GM21381 (cell line): Measurements from ENCODE around the gene DNAJC15.
"Not testable (repeated sequence)": the region's sequence is repeated elsewhere in the genome, so short reads cannot be mapped to it uniquely, and the experiment has no call there.

ENCODE experiments used
- ATAC-seq: cut with Tn5 transposase; IDR thresholded peaks from one replicate; pipeline ENCODE4 v1.9.1; 2021; ENCODE audit warnings: mild to moderate bottlenecking, moderate library complexity; ENCODE audit not compliant: unreplicated experiment

DNAJC15 gene

DNA sequence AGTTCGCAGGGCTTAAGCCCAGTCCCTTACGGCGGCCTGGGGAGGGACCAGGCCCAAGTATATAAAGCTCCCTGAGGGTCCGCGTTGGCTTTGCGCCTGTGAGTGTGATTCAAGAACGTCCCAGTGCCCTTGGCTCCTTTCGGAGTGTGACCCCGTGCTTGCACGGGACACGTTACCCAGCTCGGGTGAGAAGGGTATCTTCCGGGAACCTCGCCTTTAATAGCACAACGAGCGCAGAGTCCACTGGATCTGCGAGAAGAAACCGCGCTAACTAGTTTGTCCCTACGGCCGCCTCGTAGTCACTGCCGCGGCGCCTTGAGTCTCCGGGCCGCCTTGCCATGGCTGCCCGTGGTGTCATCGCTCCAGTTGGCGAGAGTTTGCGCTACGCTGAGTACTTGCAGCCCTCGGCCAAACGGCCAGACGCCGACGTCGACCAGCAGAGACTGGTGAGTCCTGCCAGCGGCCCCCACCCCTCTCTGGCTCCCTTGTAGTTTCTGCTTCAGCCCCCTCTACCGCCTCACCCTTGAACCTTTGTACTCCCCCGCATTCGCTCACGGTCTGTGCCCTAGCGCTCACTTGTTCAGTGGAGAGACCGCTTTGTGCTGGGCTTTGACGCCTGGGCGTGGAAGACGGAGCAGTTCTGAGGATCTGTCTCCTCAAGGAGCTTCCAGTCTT is at the start of gene DNAJC15:
Gene DNAJC15, plus strand, starts transcription at position 298 of the 675 bp plus-strand sequence. Its CDS starts 41 bp downstream, at position 339.
- peak; percentile 83 for ATAC-seq

DNA sequence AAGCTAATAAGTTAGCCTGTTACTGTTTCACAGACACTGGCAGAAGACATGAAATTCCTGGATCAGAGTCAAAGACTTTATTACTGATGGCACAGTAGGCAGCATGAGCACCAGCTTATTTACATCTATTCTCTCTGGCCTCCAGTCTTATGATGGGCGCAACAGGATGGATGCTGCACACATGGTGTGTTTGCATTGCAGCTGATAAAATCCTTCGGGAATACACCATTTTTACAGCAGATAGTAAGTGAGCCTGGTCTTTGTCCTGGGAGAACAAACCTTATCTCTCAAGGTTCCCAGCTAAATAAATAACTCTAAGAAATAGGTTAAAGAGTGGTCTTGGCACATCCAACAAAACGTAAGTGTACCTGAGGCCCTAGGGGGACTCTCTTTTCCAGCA is 47.3 kb upstream of the DNAJC15 start:
- ATAC-seq = no peak

DNA sequence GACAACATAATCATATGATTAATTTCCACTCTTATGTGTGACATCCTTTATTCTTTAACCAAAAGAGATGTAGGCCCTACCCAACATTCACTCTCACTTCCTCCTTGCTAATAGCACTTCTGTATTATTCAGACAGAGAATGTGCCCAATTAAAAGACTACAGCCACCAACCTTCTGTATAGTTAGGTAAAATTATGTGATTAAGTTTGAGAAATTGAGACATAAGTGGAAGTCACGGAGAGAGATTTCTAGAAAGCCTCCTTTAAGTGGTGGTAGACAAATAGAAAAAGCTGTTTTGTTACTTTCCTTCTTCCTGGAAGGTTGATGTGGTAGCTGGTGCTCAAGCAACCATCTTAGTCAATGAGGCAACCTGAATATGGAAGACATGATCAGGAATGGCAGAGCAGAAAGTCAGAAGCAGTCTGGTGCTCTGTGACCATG is 46.1 kb upstream of the DNAJC15 start:
- no peak for ATAC-seq

DNA sequence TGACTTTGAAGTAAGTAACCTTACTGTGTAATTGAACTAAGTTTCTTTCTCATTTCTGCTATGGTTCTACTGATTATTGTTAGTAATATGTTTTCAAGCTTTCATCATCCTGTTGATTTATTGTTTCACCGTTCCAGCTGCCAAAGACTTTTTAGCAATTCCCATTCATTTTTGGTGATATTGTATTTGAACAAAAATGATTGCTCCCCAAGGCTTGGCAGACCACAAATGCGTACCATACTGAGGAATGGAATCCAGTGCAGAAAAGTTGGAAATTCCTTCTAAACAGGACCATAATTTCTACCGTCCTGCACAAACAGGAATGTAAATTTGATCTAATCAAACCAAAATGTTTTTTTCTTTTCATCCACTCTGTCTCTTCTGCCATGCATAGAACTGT is 42.1 kb upstream of the DNAJC15 start:
- no peak for ATAC-seq

DNA sequence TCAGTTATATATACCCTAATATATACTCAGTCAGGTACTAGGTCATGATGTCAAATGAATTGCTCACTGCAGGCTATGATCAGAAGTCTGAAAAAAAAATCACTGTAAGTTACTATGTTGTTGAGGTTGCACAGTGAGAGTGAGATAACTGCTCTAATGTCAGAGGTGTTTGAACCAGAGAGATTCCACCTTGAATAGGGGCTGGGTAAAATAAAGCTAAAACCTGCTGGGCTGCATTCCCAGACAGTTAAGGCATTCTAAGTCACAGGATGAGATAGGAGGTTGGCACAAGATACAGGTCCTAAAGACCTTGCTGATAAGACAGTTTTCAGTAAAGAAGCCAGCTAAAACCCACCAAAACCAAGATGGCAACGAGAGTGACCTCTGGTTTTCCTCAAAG is 41.5 kb upstream of the DNAJC15 start:
- ATAC-seq = no peak

DNA sequence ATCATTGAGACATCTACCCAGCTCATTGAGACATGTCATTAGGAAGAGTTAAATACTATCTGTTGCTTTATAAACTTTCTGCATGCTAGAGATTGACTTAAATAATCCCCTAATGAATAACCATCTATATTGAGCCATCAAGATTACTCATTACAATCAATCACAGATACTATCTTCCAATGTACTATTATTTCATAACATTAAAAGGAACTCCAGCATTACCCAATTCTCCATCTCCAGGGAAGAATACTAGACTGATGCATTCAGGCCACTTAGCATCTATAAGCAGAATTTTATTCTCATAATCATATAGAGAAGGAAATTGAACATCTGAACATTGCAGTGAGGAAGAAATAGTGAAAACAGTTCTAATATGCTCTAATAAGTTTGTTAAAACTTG is 39.4 kb upstream of the DNAJC15 start:
- no peak for ATAC-seq

DNA sequence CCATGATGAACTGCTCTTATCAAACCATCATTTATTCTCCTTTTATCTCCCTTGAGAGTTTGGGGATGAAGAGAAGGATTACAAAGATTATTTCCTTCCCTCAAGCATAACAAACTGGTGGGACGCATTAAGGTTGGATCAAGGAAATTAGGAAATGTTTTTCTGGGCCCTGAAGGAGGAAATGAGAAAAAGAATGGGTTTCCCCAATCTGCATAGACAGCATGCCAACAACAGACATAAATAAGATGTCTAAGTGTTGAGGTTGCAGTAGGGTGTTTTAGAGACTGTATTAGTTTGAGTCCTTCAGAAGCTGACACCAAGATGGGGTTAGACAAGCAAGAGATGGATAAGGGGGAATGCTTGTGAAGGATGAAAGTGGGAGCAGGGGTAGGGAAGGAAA is 38.7 kb upstream of the DNAJC15 start:
- no peak for ATAC-seq

DNA sequence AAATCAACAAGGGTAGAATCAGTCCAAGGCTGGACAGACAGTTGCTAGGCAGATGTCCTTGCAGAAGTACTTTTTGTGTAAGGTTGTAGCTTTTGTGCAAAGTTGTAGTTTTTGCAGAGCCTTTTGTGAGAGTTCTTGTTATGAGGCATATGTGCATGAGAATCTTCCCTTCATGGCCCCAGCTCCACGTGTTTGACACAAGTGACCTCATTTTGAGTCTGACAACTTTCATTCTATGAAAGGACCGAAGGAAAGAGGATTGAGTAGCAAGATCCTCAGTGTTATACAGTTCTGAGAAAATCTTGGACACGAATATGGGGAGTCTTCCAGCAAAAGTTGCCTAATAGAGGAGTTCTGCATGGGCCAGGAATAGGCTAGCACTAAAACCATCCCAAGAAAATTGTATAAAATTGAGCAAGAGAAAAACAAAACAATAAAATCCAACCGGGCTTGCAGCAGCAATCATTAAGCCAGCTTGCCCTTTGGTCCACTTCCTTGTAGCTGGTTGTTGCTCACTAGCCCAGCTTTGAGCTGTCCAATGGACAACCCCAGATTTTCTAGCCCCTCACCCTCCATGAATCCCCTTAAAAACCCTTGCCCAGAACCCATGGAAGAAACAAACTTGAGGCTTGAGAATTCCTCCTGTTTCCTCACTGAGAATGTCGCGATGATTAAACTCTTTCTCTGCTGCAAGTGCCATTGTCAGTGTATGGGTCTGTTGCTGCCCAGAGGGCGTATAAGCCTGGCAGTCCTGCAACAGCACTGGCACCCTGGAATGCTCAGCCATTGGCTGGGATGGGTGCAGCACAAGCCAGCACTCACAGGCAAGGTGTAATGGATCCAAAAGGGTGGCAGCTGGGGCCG is 37.8 kb upstream of the DNAJC15 start:
- no peak for ATAC-seq

DNA sequence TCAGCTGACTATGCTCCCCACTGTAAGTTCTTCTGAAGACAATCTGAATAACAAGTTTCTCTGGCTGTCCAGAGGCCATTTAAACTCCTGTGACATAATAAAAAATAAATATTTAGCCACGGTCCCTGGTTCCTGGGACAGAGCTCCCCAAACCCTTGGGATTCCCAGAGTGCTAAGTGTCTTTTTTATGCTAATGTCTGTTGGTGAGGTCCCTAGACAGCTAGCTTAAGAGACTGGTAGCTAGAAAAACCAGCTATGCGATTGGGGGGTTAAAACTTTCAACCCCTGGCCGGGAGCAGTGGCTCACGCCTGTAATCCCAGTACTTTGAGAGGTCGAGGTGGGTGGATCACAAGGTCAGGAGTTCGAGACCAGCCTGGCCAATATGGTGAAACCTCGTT is 37.2 kb upstream of the DNAJC15 start:
- ATAC-seq = no peak

DNA sequence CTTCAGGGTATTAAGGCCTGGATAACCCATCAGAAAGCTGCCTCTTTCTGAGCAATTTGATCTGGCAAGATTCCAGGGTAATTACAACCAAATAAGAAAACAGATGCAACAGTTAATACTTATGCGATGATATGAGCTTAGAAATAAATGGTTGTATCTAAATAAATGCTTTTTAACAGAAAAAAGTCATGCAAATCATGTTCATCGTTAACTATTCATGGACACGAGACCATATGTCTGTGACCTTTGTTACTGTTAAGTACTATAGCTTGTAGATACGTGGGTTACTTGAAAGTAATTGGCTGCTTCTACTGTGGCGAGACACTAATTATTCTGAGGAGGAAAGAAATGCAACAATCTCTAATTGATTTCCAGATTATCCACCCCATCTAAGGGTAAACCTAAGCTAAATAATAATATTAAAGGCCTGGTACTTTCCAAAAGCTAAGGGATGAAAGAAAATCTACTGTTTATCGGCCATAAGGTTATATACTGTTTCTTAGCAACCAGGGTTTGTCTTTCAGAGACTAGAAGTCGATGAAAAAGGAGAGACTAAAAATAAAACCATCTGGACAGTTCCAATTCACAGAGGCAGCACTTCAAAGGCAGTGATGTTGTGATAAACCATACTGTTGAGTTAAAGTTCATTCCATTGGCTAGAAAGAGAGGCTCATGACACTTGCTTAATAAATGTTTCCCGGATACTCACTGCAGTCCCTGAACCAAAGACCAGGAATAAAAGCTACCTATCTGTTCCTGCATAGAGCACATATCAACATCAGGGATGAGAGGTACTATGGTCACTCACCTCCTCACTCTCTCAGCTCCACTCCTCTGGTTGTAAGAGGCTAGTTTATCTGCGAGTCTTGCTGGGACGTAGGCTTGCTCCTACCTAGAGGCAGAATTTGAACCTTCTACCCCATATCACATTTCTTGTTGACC is 32.8 kb upstream of the DNAJC15 start:
- ATAC-seq = no peak

DNA sequence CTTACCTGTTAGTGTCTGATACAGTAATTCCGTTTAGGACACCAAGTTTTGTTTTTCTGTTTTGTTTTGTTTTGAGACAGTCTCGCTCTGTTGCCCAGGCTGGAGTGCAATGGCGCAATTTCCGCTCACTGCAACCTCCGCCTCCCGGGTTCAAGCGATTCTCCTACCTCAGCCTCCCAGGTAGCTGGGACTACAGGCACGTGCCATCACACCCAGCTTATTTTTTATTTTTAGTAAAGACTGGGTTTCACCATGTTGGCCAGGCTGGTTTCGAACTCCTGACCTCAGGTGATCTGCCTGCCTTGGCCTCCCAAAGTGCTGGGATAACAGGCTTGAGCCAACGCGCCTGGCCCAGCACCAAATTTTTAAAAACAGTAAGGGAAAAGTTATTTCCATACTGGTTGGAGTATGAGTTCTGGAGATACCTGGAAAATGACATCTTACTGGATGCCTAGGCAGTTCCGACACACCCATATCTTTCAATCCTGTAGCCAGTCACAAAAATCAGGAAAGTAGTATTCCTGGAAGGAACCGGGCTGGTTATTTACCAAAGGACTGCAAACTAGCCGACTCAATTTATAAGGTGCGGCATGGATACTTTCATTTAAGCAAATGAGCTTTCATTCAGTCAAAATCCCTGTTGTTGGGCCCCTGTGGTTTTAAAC is 32.0 kb upstream of the DNAJC15 start:
- not testable (repeated sequence) for ATAC-seq

DNA sequence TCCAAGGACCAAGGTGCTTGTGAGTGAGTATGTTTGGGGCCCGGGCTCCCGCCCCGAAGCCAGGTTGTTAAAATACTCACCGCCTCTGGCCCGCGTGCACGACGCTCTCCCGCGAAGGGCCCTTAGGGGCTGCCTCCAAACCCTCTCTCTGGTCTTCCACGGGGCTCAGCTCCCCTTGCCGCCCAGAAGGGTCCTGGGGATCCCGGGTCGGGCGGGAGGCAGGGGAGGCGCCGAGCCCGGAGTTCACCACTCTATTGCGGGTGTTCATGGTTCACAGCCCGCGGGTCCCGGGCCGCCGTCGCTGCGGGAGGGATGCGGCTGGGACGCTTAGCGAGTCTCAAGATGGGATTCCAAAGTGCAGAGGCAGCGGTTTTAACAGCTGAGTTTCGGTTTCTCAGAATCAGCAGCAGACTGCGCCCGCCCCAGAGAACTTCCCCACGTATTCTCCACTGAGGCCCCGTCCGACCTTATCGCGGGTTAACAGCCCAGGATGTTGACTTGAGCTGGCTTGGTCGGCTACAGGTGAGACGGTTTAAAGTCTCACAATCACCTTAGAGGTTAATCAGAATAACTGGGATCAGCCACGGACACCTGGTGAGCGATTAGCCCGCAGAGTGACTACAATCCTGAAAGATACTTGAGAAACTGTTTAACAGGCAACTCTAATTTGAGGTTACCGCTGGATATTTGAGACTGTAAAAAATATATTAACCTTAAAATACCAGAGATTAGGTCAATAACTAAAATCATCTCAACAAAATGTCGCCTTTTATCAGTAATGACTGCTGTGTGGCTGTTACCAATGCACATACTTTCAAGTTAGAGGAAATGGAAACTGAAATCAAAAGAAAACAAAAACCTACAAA is 31.3 kb upstream of the DNAJC15 start, which contains the start of gene EPSTI1:
Gene EPSTI1, minus strand, starts transcription at position 344 of the 866 bp plus-strand sequence. Its CDS starts 76 bp downstream, at position 268.
- peak; percentile 72 for ATAC-seq

DNA sequence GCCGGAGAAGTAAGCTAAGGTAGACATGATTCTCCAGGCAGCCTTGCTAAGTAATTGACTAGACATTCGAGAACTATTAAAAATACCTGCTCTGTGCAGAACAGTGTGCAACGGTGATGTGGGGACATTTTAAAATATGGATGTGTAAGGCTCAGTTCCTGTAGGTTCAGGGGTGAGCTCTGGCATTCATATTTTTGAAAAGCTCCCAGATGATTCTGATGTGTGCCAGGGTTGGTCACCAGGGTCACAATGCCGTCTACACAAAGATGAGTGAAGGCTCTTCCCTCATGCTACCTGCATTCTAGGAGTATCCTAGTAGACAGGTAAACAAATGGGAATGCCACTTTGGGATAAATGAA is 30.6 kb upstream of the DNAJC15 start:
- ATAC-seq = peak; percentile 1

DNA sequence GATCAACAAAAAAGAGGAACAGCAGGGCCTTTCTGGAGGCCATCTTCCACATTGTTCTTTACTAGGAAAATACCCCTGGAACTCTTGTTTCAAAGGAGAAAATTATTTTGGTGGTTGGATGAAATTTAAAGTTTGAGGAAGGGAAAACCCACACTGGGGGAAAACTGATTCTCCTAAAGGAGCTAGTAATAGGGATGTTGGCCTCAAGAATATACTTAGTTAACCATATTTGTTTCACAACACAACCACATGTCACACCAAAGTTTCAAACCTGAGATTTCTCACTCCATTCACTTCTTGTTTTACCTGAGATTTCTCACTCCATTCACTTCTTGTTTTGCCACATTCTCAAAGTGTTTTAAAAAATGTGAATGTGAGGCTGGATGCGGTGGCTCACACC is 28.5 kb upstream of the DNAJC15 start:
- ATAC-seq = no peak

DNA sequence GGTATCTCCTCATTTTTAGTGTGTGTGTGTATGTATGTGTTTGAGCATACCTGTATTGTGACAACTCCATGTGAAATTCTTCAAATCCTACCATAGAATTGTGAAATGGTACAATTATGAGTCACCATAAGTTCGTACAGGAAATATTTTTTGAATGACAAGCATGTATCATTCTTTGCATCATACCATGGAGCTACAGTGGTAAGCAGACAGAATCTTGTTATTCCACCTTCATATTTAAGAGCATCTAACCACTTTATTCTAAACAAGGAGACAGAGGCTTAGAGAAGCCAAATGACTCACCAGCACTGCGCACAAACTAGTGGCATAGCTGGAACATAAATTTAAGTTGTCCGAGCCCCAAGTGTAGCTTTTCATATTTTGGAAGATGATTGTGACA is 26.8 kb upstream of the DNAJC15 start:
- ATAC-seq = no peak

DNA sequence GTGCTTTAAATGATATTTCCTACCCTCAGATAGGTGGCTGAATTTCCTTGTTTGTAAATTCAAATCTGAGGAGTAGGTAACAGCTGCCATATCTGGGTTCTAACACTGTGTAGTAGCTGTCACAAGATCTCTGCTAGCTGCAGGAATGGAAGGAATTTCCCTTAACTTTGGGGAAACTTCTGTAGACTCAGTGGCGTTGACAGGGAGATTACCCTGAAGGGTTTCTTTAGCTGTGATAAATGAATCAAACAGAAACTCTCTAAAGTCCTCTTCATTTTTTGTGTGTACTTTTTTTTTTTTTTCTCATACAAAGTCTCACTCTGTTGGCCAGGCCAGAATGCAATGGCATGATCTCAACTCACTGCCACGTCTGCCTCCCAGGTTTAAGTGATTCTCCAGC is 26.0 kb upstream of the DNAJC15 start:
- peak; percentile 41 for ATAC-seq

DNA sequence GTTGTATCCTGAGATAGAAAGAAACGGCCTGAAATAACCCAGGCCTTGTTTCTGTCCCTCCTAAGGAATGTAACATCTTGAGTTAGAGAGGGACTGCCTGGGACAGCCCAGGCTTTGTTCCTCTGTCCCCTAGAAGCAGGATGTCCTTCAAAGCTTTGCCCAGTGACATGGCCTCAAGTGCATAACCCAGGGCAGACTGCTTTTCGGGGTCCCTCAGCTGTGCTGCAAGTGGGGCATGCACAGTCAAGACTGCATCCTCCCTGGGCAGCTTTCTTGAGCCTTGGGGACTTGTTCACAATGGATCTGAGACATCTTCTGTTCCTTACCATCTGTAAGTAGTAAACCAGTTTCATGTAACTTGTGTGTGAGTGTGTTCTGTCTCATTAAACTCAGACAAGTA is 23.9 kb upstream of the DNAJC15 start:
- no peak for ATAC-seq

DNA sequence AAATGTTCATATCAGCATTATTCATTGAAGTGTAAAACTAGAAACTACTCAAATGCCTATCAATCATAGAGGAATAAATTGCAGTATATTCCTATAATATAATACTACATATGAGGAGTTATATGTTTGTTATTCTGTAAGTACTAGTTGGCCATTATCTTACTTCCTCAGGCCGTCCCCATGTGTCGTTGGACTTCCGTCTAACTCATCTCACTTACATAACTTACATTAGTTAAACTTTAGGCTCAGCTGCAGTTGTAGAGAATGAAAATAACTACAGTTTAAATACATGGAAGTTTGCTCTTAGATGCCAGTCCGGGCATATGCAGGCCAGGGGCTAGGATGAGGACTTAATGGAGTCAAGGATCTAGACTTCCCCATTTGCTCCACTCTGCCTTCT is 22.7 kb upstream of the DNAJC15 start:
- ATAC-seq = no peak

DNA sequence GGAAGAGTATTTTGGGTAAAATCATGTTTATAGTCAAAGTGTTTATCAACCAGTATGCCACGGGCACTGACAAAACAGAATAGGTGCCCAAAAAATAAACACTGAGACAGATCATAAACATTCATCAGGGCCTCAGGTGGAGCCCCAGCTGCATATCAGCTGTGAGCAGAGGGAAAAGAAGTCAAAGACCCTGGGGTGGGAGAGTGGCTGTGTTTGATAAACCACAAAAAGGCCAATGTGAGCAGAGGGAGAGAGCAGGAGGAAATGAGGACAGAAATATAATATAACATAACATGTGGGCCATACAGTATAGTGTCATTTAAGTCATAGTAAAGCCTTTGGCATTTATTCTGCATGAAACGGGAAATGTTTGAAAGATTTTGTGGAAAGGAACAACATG is 21.4 kb upstream of the DNAJC15 start:
- no peak for ATAC-seq

DNA sequence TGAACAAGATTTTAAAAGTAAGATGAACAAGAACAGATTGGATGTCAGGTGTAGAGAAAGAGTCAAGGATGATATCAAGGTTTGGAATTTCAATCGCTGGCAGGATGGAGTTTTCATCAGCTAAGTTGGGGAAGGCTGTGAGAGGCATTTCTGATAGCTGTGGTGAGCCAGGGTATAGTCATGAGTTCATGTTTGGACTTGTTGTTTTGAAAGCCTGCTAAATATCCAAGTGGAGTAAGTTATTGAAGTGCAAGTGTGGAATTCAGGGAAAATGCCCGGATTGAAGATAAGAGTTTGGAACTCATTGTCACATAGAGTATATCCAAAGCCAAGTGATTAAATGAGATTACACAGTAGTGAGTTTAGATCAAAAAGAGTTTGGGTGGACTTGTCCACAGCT is 20.4 kb upstream of the DNAJC15 start:
- ATAC-seq = no peak
